HG03378 (cell line): ENCODE results near the gene MICAL2.

Experiments used
- ATAC-seq: cut with Tn5 transposase; IDR thresholded peaks from one replicate; pipeline ENCODE4 v1.9.1; 2021; ENCODE audit warnings: mild to moderate bottlenecking, moderate library complexity; ENCODE audit not compliant: unreplicated experiment

The MICAL2 gene

GRCh38 chr11:12094872-12095800 is 15.3 kb upstream of the MICAL2 start:
- ATAC-seq, result no peak

GRCh38 chr11:12097219-12097618 is 13.2 kb upstream of the MICAL2 start:
- no peak for ATAC-seq

GRCh38 chr11:12098601-12099000 is 11.8 kb upstream of the MICAL2 start:
- no peak for ATAC-seq

- ATAC-seq, result no peak
Observed at GRCh38 chr11:12099132-12099873, 11.1 kb upstream of the MICAL2 start.

- no peak for ATAC-seq
Observed at GRCh38 chr11:12100429-12100828, 10.0 kb upstream of the MICAL2 start.

GRCh38 chr11:12100841-12101242 is 9.5 kb upstream of the MICAL2 start:
- no peak for ATAC-seq

- no peak for ATAC-seq
Observed at GRCh38 chr11:12101318-12101717, 9.1 kb upstream of the MICAL2 start.

GRCh38 chr11:12102588-12103410 is 7.6 kb upstream of the MICAL2 start:
- ATAC-seq, result no peak

GRCh38 chr11:12103411-12104225 is 6.8 kb upstream of the MICAL2 start:
- ATAC-seq, result no peak

GRCh38 chr11:12105471-12105870 is 4.9 kb upstream of the MICAL2 start:
- ATAC-seq, result no peak

- no peak for ATAC-seq
Observed at GRCh38 chr11:12106101-12106500, 4.3 kb upstream of the MICAL2 start.

GRCh38 chr11:12106501-12106900 is 3.9 kb upstream of the MICAL2 start:
- ATAC-seq, result no peak

GRCh38 chr11:12108875-12109453 is 1.4 kb upstream of the MICAL2 start:
- ATAC-seq, result no peak

- no peak for ATAC-seq
Observed at GRCh38 chr11:12109591-12110196, 696 bp upstream of the MICAL2 start.

- peak; percentile 26 for ATAC-seq
Observed at GRCh38 chr11:12110714-12111548, 541 bp downstream of the MICAL2 start.

GRCh38 chr11:12111549-12112520 is 1.4 kb downstream of the MICAL2 start:
- no peak for ATAC-seq

GRCh38 chr11:12112750-12113149 is 2.4 kb downstream of the MICAL2 start:
- ATAC-seq, result no peak
